AG04450 (cell line): Measurements from ENCODE around the gene CHST13. TPM values are rescaled to one million over a fixed set of nuclear protein-coding genes. Genes with fewer than 3 reads are reported as not detected.

Source experiments
- CTCF ChIA-PET: fragments of 300-600, 350-600 bp; formaldehyde crosslinking; extraction: SDS; loops from one replicate; lab custom pipeline; 2022; ENCODE audit warnings: antibody characterized with exemption, inconsistent platforms; lab: Charles Lee
- POLR2A ChIA-PET: fragments of 350-600 bp; formaldehyde crosslinking; extraction: SDS; loops from one replicate; lab custom pipeline; 2021; ENCODE audit warnings: antibody characterized with exemption, inconsistent platforms; lab: Yijun Ruan, JAX
- DNase-seq: peaks from one replicate; pipeline ENCODE4 v3.0.0-alpha.2; 2011; ENCODE audit warnings: low read depth, low spot score
- H3K27ac ChIP-seq: one replicate; pipeline ENCODE4 v1.5.1; 2012; ENCODE audit warnings: low read depth, low read length, control low read depth
- H3K27me3 ChIP-seq: one replicate; pipeline ENCODE4 v1.6.0; 2012; ENCODE audit warnings: low read length; ENCODE audit not compliant: control insufficient read depth, insufficient read depth
- H3K4me3 ChIP-seq: 2 replicates; pipeline ENCODE4 v1.5.1; 2011; ENCODE audit warnings: mild to moderate bottlenecking, low read depth, low read length, control low read depth
- H3K9me3 ChIP-seq: 2 replicates; pipeline ENCODE4 v1.5.1; 2012; ENCODE audit warnings: low read length; ENCODE audit not compliant: control insufficient read depth, insufficient read depth
- CTCF ChIP-seq: IDR thresholded peaks from 2 replicates; pipeline ENCODE4 v1.5.1; 2011; ENCODE audit warnings: low read depth, low read length, control low read depth, inconsistent platforms
- polyA plus RNA-seq: library from polyadenylated mRNA; depleted of rRNA; stranded (reverse); fragments of >200 nt; gene quantifications from 2 replicates; pipeline ENCODE4 v1.2.3, GENCODE V29; 2011

The CHST13 gene
- polyA plus RNA-seq, 1 experiment = not detected

- no peak for DNase-seq
- POLR2A ChIA-PET = no interaction called here
- H3K27me3 ChIP-seq = peaks cover 34% of the 10 kb centered on the region
Observed at GRCh38 chr3:126524429-126524988, 554 bp downstream of the CHST13 start.

GRCh38 chr3:126525091-126525852, 1.3 kb downstream of the CHST13 start:
- TF ChIP-seq CTCF = no peak
- no peaks in the 10 kb centered on the region for H3K9me3 ChIP-seq
- no peak overlapping the region for H3K27ac ChIP-seq
- CTCF ChIA-PET = interaction anchor here (1.3 to 2.8 kb wide), 2 partner anchors 930 to 1023 kb away, joined by 3 to 11 read pairs; no protein-coding TSS in a partner anchor
- no peak overlapping the region for H3K4me3 ChIP-seq
- POLR2A ChIA-PET = no interaction called here
- peaks cover 30% of the 10 kb centered on the region for H3K27me3 ChIP-seq
- DNase-seq = no peak

More at GRCh38 chr3:126524429-126524988, 554 bp downstream of the CHST13 start:
- Histone ChIP-seq H3K27ac (no peak overlapping the region), H3K9me3 (no peaks in the 10 kb centered on the region), H3K4me3 (peak overlapping the region; percentile 47)
- CTCF ChIA-PET = interaction anchor here (1.3 to 2.8 kb wide), 2 partner anchors 931 to 1024 kb away, joined by 3 to 11 read pairs; no protein-coding TSS in a partner anchor
- TF ChIP-seq CTCF = no peak

GRCh38 chr3:126525853-126526667, 2.1 kb downstream of the CHST13 start:
- TF ChIP-seq CTCF = no peak
- POLR2A ChIA-PET = no interaction called here
- Histone ChIP-seq H3K27me3 (peaks cover 30% of the 10 kb centered on the region), H3K27ac (no peak overlapping the region), H3K4me3 (no peak overlapping the region), H3K9me3 (no peaks in the 10 kb centered on the region)
- CTCF ChIA-PET = no interaction called here
- no peak for DNase-seq

GRCh38 chr3:126526668-126527005, 2.7 kb downstream of the CHST13 start:
- CTCF ChIA-PET = no interaction called here
- POLR2A ChIA-PET = no interaction called here

More at GRCh38 chr3:126526668-126527005, 2.7 kb downstream of the CHST13 start:
- no peak for TF ChIP-seq CTCF
- no peak for DNase-seq
- Histone ChIP-seq H3K4me3 (no peak overlapping the region), H3K9me3 (no peaks in the 10 kb centered on the region), H3K27me3 (peaks cover 33% of the 10 kb centered on the region), H3K27ac (no peak overlapping the region)
